HepG2 (cell line): ENCODE measurements around the gene CDC34. TPM values are rescaled to one million over a fixed set of nuclear protein-coding genes. Genes with fewer than 3 reads are reported as not detected.

ENCODE experiments used
- ATAC-seq: fragments of 200-7000 bp; cut with Tn5 transposase; 3 replicates; pipeline ENCODE4 v1.9.1; 2020; ENCODE audit warnings: mild to moderate bottlenecking, moderate library complexity
- BruUV-seq: library from RNA; stranded (reverse); fragments of 400-500 nt; replicated peaks from 2 replicates; lab custom pipeline; 2021; lab: Mats Ljungman, UMichigan
- CTCF ChIA-PET: fragments of 300-600 bp; formaldehyde crosslinking; extraction: SDS; loops from one replicate; lab custom pipeline; 2021; ENCODE audit warnings: low total read pairs, inconsistent platforms, low intra/inter-chr PET ratio; lab: Yijun Ruan, JAX
- POLR2A ChIA-PET: fragments of 350-600 bp; sonication (Branson Sonifier 250); formaldehyde crosslinking; loops from one replicate; lab custom pipeline; 2020; ENCODE audit warnings: antibody characterized with exemption, inconsistent platforms; lab: Yijun Ruan, JAX
- DNase-seq: peaks from one replicate; pipeline ENCODE4 v3.0.0-alpha.2; 2015; ENCODE audit warnings: low spot score
- FAIRE-seq: peaks from 3 replicates; lab custom pipeline; 2011; peaks lifted over from hg19 to GRCh38; lab: Jason Lieb, UNC
- H2AFZ ChIP-seq: one replicate; pipeline ENCODE4 v1.6.1; 2011; ENCODE audit warnings: low read length, inconsistent platforms
- H3K27ac ChIP-seq: fragments of 300-600 bp; 3 replicates; pipeline ENCODE4 v1.8.0; 2011; ENCODE audit warnings: mixed run types, mild to moderate bottlenecking, mixed read lengths, low read length, inconsistent platforms; ENCODE audit not compliant: insufficient read depth; ENCODE audit errors: extremely low read length
- H3K27me3 ChIP-seq, 2 experiments: fragments of 200-600 bp in 1 of 2; 2 replicates in 1 of 2; 3 replicates in 1 of 2; pipeline versions ENCODE4 v1.6.0 to v1.8.0; 2011; ENCODE audit warnings: low read length in 2 of 2, mild to moderate bottlenecking in 2 of 2, moderate library complexity in 2 of 2, inconsistent platforms in 1 of 2; ENCODE audit not compliant: insufficient read depth in 2 of 2, control insufficient read depth in 1 of 2
- H3K36me3 ChIP-seq, 2 experiments: fragments of 200-600 bp in 1 of 2; replicated peaks in 1 of 2; 2 replicates in 1 of 2; 3 replicates in 1 of 2; pipeline versions ENCODE4 v1.5.1 to v1.8.0; 2011; ENCODE audit warnings: low read length in 2 of 2, inconsistent platforms in 1 of 2; ENCODE audit not compliant: insufficient read depth in 2 of 2, control insufficient read depth in 1 of 2
- H3K4me1 ChIP-seq: 2 replicates; pipeline ENCODE4 v1.5.1; 2012; ENCODE audit warnings: low read length, inconsistent platforms; ENCODE audit not compliant: insufficient read depth
- H3K4me2 ChIP-seq: 2 replicates; pipeline ENCODE4 v1.6.0; 2011; ENCODE audit warnings: low read depth, low read length, inconsistent platforms
- H3K4me3 ChIP-seq, 3 experiments: fragments of 200-600 bp in 1 of 3; sonication (generic), shearing (Covaris generic) in 1 of 3; replicated peaks in 1 of 3; 2 replicates each; pipeline ENCODE4 v1.5.1; 2011 to 2016; ENCODE audit warnings: low read length in 3 of 3, inconsistent platforms in 2 of 3, low read depth in 2 of 3, mild to moderate bottlenecking in 2 of 3, control low read depth in 1 of 3, mixed read lengths in 1 of 3; ENCODE audit not compliant: insufficient read depth in 1 of 3
- H3K79me2 ChIP-seq: one replicate; pipeline ENCODE4 v1.6.1; 2011; ENCODE audit warnings: low read length, inconsistent platforms; ENCODE audit not compliant: insufficient read depth
- H3K9ac ChIP-seq: 2 replicates; pipeline ENCODE4 v1.6.0; 2011; ENCODE audit warnings: mild to moderate bottlenecking, low read depth, low read length, inconsistent platforms; ENCODE audit not compliant: insufficient read depth
- H3K9me3 ChIP-seq: 2 replicates; pipeline ENCODE4 v1.5.1; 2012; ENCODE audit warnings: mild to moderate bottlenecking, low read length
- H4K20me1 ChIP-seq: 2 replicates; pipeline ENCODE4 v1.6.0; 2011; ENCODE audit warnings: inconsistent platforms, mild to moderate bottlenecking, low read length, moderate library complexity; ENCODE audit not compliant: insufficient read depth
- ATF1 ChIP-seq: IDR thresholded peaks from 2 replicates; pipeline ENCODE4 v1.6.1; 2016; ENCODE audit warnings: mild to moderate bottlenecking, control low read depth
- ELF1 ChIP-seq: sonication (generic); formaldehyde crosslinking; IDR thresholded peaks from 2 replicates; pipeline ENCODE4 v1.4.0; 2020; ENCODE audit warnings: missing genetic modification reagents
- HDAC2 ChIP-seq: sonication (generic); formaldehyde crosslinking; IDR thresholded peaks from 2 replicates; pipeline ENCODE4 v1.4.0; 2020; ENCODE audit warnings: missing genetic modification reagents
- KAT2B ChIP-seq: fragments of 150-350 bp; IDR thresholded peaks from 2 replicates; pipeline ENCODE4 v1.6.1; 2014; ENCODE audit warnings: low read depth, low read length, borderline replicate concordance
- MEF2D ChIP-seq: sonication (generic); formaldehyde crosslinking; IDR thresholded peaks from 2 replicates; pipeline ENCODE4 v1.5.1; 2020; ENCODE audit warnings: mild to moderate bottlenecking, missing genetic modification reagents
- NR2F1 ChIP-seq, 2 experiments: fragments of 450-650 bp in 1 of 2; formaldehyde crosslinking in 1 of 2; IDR thresholded peaks; 2 replicates each; pipeline versions ENCODE4 v1.5.0 to v1.6.1; 2016 to 2020; ENCODE audit warnings: mild to moderate bottlenecking in 1 of 2, missing compliant biosample characterization in 1 of 2, missing genetic modification reagents in 1 of 2, moderate library complexity in 1 of 2
- SOX6 ChIP-seq, 2 experiments: fragments of 450-650 bp in 1 of 2; sonication (generic) in 1 of 2; formaldehyde crosslinking in 1 of 2; IDR thresholded peaks; 2 replicates each; pipeline versions ENCODE4 v1.4.0 to v1.6.1; 2017 to 2020; ENCODE audit warnings: antibody characterized with exemption in 1 of 2, mild to moderate bottlenecking in 1 of 2, missing genetic modification reagents in 1 of 2
- U2AF1 ChIP-seq: fragments of 200-400 bp; formaldehyde crosslinking; optimal IDR thresholded peaks from 2 replicates; pipeline ENCODE3; 2017; ENCODE audit warnings: mild to moderate bottlenecking, low read depth, low read length
- YEATS4 ChIP-seq: sonication (generic); formaldehyde crosslinking; IDR thresholded peaks from 2 replicates; pipeline ENCODE4 v1.4.0; 2020; ENCODE audit warnings: missing genetic modification reagents, borderline replicate concordance
- ZFYVE20 ChIP-seq: sonication (generic); formaldehyde crosslinking; IDR thresholded peaks from 2 replicates; pipeline ENCODE4 v1.8.0; 2023; ENCODE audit warnings: low read depth, mild to moderate bottlenecking, moderate library complexity, missing genetic modification reagents, borderline replicate concordance
- ZNF230 ChIP-seq: sonication (generic); formaldehyde crosslinking; IDR thresholded peaks from 2 replicates; pipeline ENCODE4 v1.4.0; 2020; ENCODE audit warnings: mild to moderate bottlenecking, missing genetic modification reagents
- ZNF260 ChIP-seq: sonication (generic); formaldehyde crosslinking; IDR thresholded peaks from 2 replicates; pipeline ENCODE4 v1.4.0; 2020; ENCODE audit warnings: missing genetic modification reagents, low read depth, mild to moderate bottlenecking, borderline replicate concordance
- ZNF891 ChIP-seq: sonication (generic); formaldehyde crosslinking; IDR thresholded peaks from 2 replicates; pipeline ENCODE4 v1.5.0; 2020; ENCODE audit warnings: mild to moderate bottlenecking, missing genetic modification reagents
- WGBS: methylation state at CpG from one replicate; pipeline ENCODE4 v1.1.6; 2017; ENCODE audit warnings: low lambda C conversion rate; 5-methylcytosine and 5-hydroxymethylcytosine counted together
- in situ Hi-C: cut with HindIII; loops from 2 replicates; pipeline ENCODE4 v1.10.0; 2017; ENCODE audit warnings: low pct_unique_long_range_greater_than_20kb; ENCODE audit not compliant: extremely low pct_ligation_motif_present
- intact Hi-C: fragments of 100-400 bp; cut with micrococcal nuclease; formaldehyde crosslinking; loops from one replicate; pipeline ENCODE4 v1.10.0; 2022; ENCODE audit not compliant: unreplicated experiment
- polyA plus RNA-seq, 8 experiments: library from polyadenylated mRNA; depleted of rRNA in 3 of 8; stranded (reverse) in 7 of 8; unstranded in 1 of 8; fragments of >200 nt; fragmentation: Illumina TruSeq in 4 of 8; extraction: Trizol in 4 of 8; gene quantifications; 2 replicates each; pipeline versions ENCODE4 v1.2.1 to v1.2.3, GENCODE V29; 2011 to 2016; ENCODE audit warnings: low read depth in 4 of 8, missing spikeins in 1 of 8, mixed read lengths in 1 of 8; ENCODE audit not compliant: insufficient read depth in 1 of 8
- total RNA-seq, 5 experiments: library from RNA; depleted of rRNA; stranded (reverse); fragments of >200 nt; fragmentation: Illumina TruSeq; extraction: Trizol; gene quantifications; 2 replicates each; pipeline ENCODE4 v1.2.3, GENCODE V29; 2016; ENCODE audit warnings: low read depth in 1 of 5
- TF ChIP-seq, protein P1 (sequence below): sonication (generic); formaldehyde crosslinking; IDR thresholded peaks from 2 replicates; pipeline ENCODE4 v1.9.0; 2022; ENCODE audit warnings: low read depth, missing genetic modification reagents
- TF ChIP-seq, protein P2 (sequence below): sonication (generic); formaldehyde crosslinking; IDR thresholded peaks from 2 replicates; pipeline ENCODE4 v1.9.0; 2022; ENCODE audit warnings: missing genetic modification reagents, mild to moderate bottlenecking, borderline replicate concordance

Gene CDC34
- total and polyA plus RNA-seq, 2 of the 13 experiments (the other 11 are each of a cell fraction or from before 2014, with no cell fraction given): 138 to 150 TPM

DNA sequence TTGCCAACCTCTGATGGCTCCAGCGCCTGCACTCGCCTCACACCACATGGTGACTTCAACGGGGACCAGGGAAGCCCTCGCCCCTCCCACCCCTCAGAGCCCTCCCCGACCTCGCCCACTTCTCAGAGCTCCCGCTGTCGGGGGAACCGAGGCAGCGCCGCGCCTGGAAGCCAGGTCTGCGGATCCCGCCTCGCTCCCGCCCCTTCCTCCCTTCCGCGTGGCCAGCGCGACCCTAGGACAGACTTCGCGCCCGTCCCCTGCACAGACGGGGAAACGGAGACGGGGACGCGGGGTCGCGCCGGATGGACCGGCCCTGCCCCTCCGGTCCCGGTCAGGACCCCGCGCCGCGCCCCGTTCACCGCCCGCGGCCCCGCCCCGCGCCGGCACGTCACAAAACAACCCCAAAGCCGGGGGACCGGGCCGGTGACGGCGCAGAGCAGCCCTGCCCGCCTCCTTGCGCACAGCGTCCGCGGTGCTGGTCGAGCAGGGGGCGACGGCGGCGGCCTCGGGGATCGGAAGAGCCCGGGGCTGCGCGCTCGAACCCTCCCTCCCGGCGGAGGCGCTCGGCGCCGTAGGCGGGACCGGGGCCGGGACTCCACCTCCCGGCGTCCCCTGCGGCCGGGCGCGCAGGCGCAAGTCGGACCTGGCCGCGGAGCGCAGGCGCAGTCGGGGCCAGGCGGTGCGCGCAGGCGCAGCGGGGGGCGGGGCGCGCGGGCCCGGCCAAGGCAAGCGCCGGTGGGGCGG, 379 bp upstream of the CDC34 start (continued):
- TF ChIP-seq, protein P1, sequence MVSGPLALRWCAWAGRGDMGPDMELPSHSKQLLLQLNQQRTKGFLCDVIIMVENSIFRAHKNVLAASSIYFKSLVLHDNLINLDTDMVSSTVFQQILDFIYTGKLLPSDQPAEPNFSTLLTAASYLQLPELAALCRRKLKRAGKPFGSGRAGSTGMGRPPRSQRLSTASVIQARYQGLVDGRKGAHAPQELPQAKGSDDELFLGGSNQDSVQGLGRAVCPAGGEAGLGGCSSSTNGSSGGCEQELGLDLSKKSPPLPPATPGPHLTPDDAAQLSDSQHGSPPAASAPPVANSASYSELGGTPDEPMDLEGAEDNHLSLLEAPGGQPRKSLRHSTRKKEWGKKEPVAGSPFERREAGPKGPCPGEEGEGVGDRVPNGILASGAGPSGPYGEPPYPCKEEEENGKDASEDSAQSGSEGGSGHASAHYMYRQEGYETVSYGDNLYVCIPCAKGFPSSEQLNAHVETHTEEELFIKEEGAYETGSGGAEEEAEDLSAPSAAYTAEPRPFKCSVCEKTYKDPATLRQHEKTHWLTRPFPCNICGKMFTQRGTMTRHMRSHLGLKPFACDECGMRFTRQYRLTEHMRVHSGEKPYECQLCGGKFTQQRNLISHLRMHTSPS (CRISPR knock-in tag): peak; percentile 68; the same call in 1 of the 2 replicates
- no peak for TF ChIP-seq ZNF891
- peak; percentile 89; the same call in 1 of the 2 replicates for TF ChIP-seq YEATS4 (CRISPR knock-in tag)
- TF ChIP-seq SOX6 (IDR thresholded peaks at IDR 0.05): no peak
- no peak; the same call in 1 of the 2 replicates for TF ChIP-seq SOX6 (CRISPR knock-in tag; IDR thresholded peaks at IDR 0.05)

DNA sequence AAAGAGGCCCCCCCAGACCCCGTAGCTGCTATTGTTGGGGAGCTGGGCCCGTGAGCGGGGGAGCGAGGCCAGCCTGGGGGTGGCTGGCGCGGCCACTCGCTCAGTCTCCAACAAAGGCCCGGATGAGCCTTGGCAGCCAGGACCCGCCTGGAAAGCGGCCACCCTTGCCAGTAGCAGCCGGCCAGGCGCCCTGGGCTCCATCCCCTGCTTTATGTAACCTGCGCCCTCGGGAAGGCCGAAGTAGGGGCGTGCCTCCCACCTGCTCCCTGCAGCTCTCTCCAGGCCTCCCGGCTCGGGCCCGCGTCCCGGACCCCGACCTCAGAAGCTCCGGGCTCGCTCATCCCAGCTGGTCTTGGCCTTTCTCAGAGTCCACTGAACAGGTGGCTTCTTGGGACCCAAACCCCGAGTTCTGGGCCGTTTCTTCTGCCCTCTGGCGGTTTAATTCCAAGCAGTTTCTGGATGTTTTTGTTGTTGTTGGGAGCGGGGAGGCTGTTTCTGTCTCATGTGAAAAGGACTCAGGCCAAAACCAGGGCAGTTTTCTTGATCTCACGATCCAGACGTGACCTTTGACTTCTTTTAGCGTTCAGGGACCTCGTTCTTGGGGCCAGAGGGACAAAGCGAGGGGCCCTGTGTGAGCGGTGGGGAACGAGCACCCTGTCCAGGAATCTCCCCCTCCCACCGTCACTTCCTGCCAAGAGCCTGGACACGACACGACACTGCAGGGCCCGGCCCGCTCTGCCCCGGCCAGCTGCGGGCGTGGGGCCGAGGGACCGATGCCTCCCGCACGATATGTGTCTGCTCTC, 1.2 kb downstream of the CDC34 start:
- ChIA-PET POLR2A (interaction anchor here (0.8 to 3.7 kb wide), 12 partner anchors 9 to 206 kb away, joined by 3 to 33 read pairs (median 8); partner anchors contain the start of genes BSG and TPGS1), CTCF (interaction anchor here (1.3 to 2.1 kb wide), 2 partner anchors 22 to 26 kb away, joined by 6 to 16 read pairs; partner anchors contain the start of gene TPGS1)
- peaks cover 53% of the 10 kb centered on the region for H3K4me1 ChIP-seq
- H3K27me3 ChIP-seq: no peaks in the 10 kb centered on the region
- H3K4me3 ChIP-seq: peak overlapping the region; percentile 97 to 98 (median 97)
- ATAC-seq (peak; percentile 24), DNase-seq (peak; percentile 60), FAIRE-seq (peak; percentile 64)
- in situ Hi-C loops (no loop called here), intact Hi-C loops (no loop called here)
- 1% methylated on average over 16 of the region's 47 CpGs for WGBS
- H3K9me3 ChIP-seq: no peaks in the 10 kb centered on the region
- peak overlapping the region; percentile 96 for H3K9ac ChIP-seq
- H3K27ac ChIP-seq: peak overlapping the region; percentile 81
- H3K36me3 ChIP-seq: peaks cover 10 to 22% of the 10 kb centered on the region in 2 experiments; a peak in 4 of 5 replicates
- H2AFZ ChIP-seq: no peak overlapping the region
- H3K4me2 ChIP-seq: peak overlapping the region; percentile 96
- H3K79me2 ChIP-seq: peaks cover 37% of the 10 kb centered on the region
- BruUV-seq: TSS peak; percentile 49
- peaks cover 25% of the 10 kb centered on the region; the same call in 1 of the 2 replicates for H4K20me1 ChIP-seq
- TF ChIP-seq NR2F1 (CRISPR knock-in tag; IDR thresholded peaks at IDR 0.05) (peak; percentile 19 to 48; a peak in 1 of 4 replicates), U2AF1 (no peak), ZFYVE20 (CRISPR knock-in tag) (no peak), ZNF230 (CRISPR knock-in tag) (peak; percentile 69; the same call in 1 of the 2 replicates), HDAC2 (CRISPR knock-in tag) (0 out of 2 replicates have a peak, but pooled peaks have one; percentile 32), ELF1 (CRISPR knock-in tag) (peak; percentile 53; the same call in 1 of the 2 replicates), MEF2D (CRISPR knock-in tag) (peak; percentile 39; the same call in 1 of the 2 replicates), ATF1 (CRISPR knock-in tag) (no peak), ZNF260 (CRISPR knock-in tag) (no peak), KAT2B (no peak)
- TF ChIP-seq, protein P2, sequence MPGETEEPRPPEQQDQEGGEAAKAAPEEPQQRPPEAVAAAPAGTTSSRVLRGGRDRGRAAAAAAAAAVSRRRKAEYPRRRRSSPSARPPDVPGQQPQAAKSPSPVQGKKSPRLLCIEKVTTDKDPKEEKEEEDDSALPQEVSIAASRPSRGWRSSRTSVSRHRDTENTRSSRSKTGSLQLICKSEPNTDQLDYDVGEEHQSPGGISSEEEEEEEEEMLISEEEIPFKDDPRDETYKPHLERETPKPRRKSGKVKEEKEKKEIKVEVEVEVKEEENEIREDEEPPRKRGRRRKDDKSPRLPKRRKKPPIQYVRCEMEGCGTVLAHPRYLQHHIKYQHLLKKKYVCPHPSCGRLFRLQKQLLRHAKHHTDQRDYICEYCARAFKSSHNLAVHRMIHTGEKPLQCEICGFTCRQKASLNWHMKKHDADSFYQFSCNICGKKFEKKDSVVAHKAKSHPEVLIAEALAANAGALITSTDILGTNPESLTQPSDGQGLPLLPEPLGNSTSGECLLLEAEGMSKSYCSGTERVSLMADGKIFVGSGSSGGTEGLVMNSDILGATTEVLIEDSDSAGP (CRISPR knock-in tag): peak; percentile 64; the same call in 1 of the 2 replicates
